ENCODE results near the gene HS6ST2.

DNA sequence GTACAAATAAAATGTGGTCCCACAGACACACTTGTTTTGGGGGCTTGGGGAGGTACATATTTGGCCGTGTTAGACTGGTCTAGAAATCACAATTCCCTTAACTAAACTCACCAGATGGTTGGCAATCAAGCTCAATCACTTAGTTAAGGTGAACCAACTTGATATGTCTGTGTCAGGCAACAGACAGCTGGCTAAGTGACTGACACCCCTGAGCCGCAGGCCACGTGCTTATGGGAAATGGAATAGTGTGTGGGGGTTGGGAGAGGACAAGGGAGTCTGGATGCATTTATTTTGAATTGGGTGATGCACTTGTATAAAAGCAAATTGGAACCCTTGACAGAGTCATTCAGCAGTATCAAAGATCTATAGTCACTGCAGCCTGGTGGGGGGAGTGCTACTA is 209.0 kb downstream of the HS6ST2 start:
- TF ChIP-seq EZH2phosphoT487 (IDR thresholded peaks at IDR 0.05; ENCODE audit: insufficient read depth, low read depth) (no peak), EZH2 (IDR thresholded peaks at IDR 0.05; ENCODE audit: insufficient read depth, poor library complexity, severe bottlenecking) (no peak)
